SK-N-SH (cell line): ENCODE data around the gene DIAPH2. TPM values are rescaled to one million over a fixed set of nuclear protein-coding genes. Genes with fewer than 3 reads are reported as not detected.

Experiments used
- CTCF ChIA-PET: fragments of 300-600, 350-600 bp; formaldehyde crosslinking; extraction: SDS; loops from one replicate; lab custom pipeline; 2021; lab: Yijun Ruan, JAX
- POLR2A ChIA-PET: fragments of 350-600 bp; sonication (Branson Sonifier 250); formaldehyde crosslinking; extraction: SDS; loops from one replicate; lab custom pipeline; 2020; ENCODE audit warnings: antibody characterized with exemption, inconsistent platforms; lab: Yijun Ruan, JAX
- DNase-seq: peaks from one replicate; pipeline ENCODE4 v3.0.0; 2012
- H2AFZ ChIP-seq: fragments of 200-600 bp; sonication (generic); 2 replicates; pipeline ENCODE4 v1.8.1; 2016; ENCODE audit warnings: antibody characterized with exemption, mild to moderate bottlenecking, low read depth
- H3F3A ChIP-seq: fragments of 200-600 bp; sonication (generic); replicated peaks from 2 replicates; pipeline ENCODE3; 2016; ENCODE audit warnings: antibody characterized with exemption, mild to moderate bottlenecking; ENCODE audit not compliant: insufficient read depth
- H3K27ac ChIP-seq, 2 experiments: fragments of 200-500 bp in 1 of 2; fragments of 200-600 bp in 1 of 2; sonication (Bioruptor generic) in 1 of 2; sonication (generic), shearing (Covaris generic) in 1 of 2; 2 replicates each; pipeline versions ENCODE4 v1.5.1 to v1.6.1; 2014 to 2016; ENCODE audit warnings: low read depth in 2 of 2, inconsistent platforms in 1 of 2, low read length in 1 of 2, mild to moderate bottlenecking in 1 of 2, mixed read lengths in 1 of 2
- H3K27me3 ChIP-seq: fragments of 200-600 bp; sonication (generic), shearing (Covaris generic); 2 replicates; pipeline ENCODE4 v1.6.1; 2016; ENCODE audit warnings: mixed run types; ENCODE audit not compliant: insufficient read depth
- H3K36me3 ChIP-seq, 2 experiments: fragments of 200-500 bp in 1 of 2; fragments of 200-600 bp in 1 of 2; sonication (Bioruptor generic) in 1 of 2; sonication (generic) in 1 of 2; replicated peaks in 1 of 2; 2 replicates each; pipeline versions ENCODE3 to v1.5.1; 2014 to 2016; ENCODE audit warnings: low read length in 1 of 2, mild to moderate bottlenecking in 1 of 2; ENCODE audit not compliant: insufficient read depth in 2 of 2, control insufficient read depth in 1 of 2
- H3K4me1 ChIP-seq, 2 experiments: fragments of 200-500 bp in 1 of 2; fragments of 200-600 bp in 1 of 2; sonication (Bioruptor generic) in 1 of 2; sonication (generic), shearing (Covaris generic) in 1 of 2; 2 replicates each; pipeline versions ENCODE4 v1.5.1 to v1.6.1; 2014 to 2016; ENCODE audit warnings: low read depth in 1 of 2, low read length in 1 of 2, mixed run types in 1 of 2; ENCODE audit not compliant: insufficient read depth in 2 of 2, control insufficient read depth in 1 of 2
- H3K4me2 ChIP-seq: fragments of 200-600 bp; sonication (generic), shearing (Covaris generic); 2 replicates; pipeline ENCODE4 v1.6.1; 2017; ENCODE audit warnings: mixed run types
- H3K4me3 ChIP-seq, 2 experiments: fragments of 200-500 bp in 1 of 2; fragments of 200-600 bp in 1 of 2; sonication (Bioruptor generic) in 1 of 2; sonication (generic), shearing (Covaris generic) in 1 of 2; 2 replicates each; pipeline versions ENCODE4 v1.5.1 to v1.8.1; 2014 to 2016; ENCODE audit warnings: low read depth in 2 of 2, inconsistent platforms in 1 of 2, low read length in 1 of 2, mild to moderate bottlenecking in 1 of 2, mixed read lengths in 1 of 2, moderate library complexity in 1 of 2
- H3K79me2 ChIP-seq: fragments of 200-600 bp; sonication (generic); 2 replicates; pipeline ENCODE4 v1.8.1; 2017; ENCODE audit warnings: mild to moderate bottlenecking; ENCODE audit not compliant: insufficient read depth
- H3K9ac ChIP-seq: fragments of 200-600 bp; sonication (generic); 2 replicates; pipeline ENCODE4 v1.6.1; 2017; ENCODE audit warnings: mixed run types
- H3K9me2 ChIP-seq: fragments of 200-600 bp; sonication (generic); 2 replicates; pipeline ENCODE4 v1.6.1; 2017; ENCODE audit warnings: mixed run types
- H3K9me3 ChIP-seq: fragments of 200-600 bp; sonication (generic); 2 replicates; pipeline ENCODE4 v1.6.1; 2017; ENCODE audit warnings: mixed run types, mild to moderate bottlenecking, moderate library complexity
- H4K20me1 ChIP-seq: fragments of 200-600 bp; sonication (generic); 2 replicates; pipeline ENCODE4 v1.6.1; 2017; ENCODE audit warnings: mild to moderate bottlenecking, mixed run types; ENCODE audit not compliant: insufficient read depth
- CHD2 ChIP-seq: fragments of 150-350 bp; IDR thresholded peaks from 2 replicates; pipeline ENCODE4 v1.6.1; 2018; ENCODE audit warnings: low read length; ENCODE audit not compliant: partially characterized antibody
- ELF1 ChIP-seq: IDR thresholded peaks from 2 replicates; pipeline ENCODE4 v1.4.0; 2012
- EZH2phosphoT487 ChIP-seq: fragments of 200-600 bp; sonication (generic); IDR thresholded peaks from 2 replicates; pipeline ENCODE4 v1.6.1; 2017; ENCODE audit warnings: low read depth, mixed run types, mild to moderate bottlenecking, antibody characterized with exemption, moderate library complexity, borderline replicate concordance
- FOSL2 ChIP-seq: IDR thresholded peaks from 2 replicates; pipeline ENCODE4 v1.4.0; 2012; ENCODE audit warnings: low read depth, mild to moderate bottlenecking, moderate library complexity, borderline replicate concordance
- GABPA ChIP-seq: IDR thresholded peaks from 2 replicates; pipeline ENCODE4 v1.4.0; 2012; ENCODE audit warnings: low read depth, mild to moderate bottlenecking
- JUND ChIP-seq: IDR thresholded peaks from 2 replicates; pipeline ENCODE4 v1.4.0; 2012
- NFIC ChIP-seq: IDR thresholded peaks from 2 replicates; pipeline ENCODE4 v1.4.0; 2012; ENCODE audit warnings: borderline replicate concordance
- NRF1 ChIP-seq: IDR thresholded peaks from 2 replicates; pipeline ENCODE4 v1.6.1; 2012; ENCODE audit warnings: low read depth, mild to moderate bottlenecking, low read length
- POLR2AphosphoS5 ChIP-seq: IDR thresholded peaks from 2 replicates; pipeline ENCODE4 v1.6.1; 2012; ENCODE audit warnings: low read depth, low read length
- RAD21 ChIP-seq: IDR thresholded peaks from 2 replicates; pipeline ENCODE4 v1.6.1; 2012; ENCODE audit warnings: mild to moderate bottlenecking, low read length
- RCOR1 ChIP-seq: fragments of 150-350 bp; IDR thresholded peaks from 2 replicates; pipeline ENCODE4 v1.6.1; 2017; ENCODE audit warnings: antibody characterized with exemption, low read length
- SMC3 ChIP-seq: IDR thresholded peaks from 2 replicates; pipeline ENCODE4 v1.6.1; 2012; ENCODE audit warnings: low read depth, low read length, improper control_type of control experiment
- TAF1 ChIP-seq: IDR thresholded peaks from 2 replicates; pipeline ENCODE4 v1.6.1; 2012; ENCODE audit warnings: low read depth, mild to moderate bottlenecking, low read length, moderate library complexity, borderline replicate concordance
- TEAD4 ChIP-seq: IDR thresholded peaks from 2 replicates; pipeline ENCODE4 v1.4.0; 2012; ENCODE audit warnings: mild to moderate bottlenecking, borderline replicate concordance; ENCODE audit not compliant: insufficient read depth
- YY1 ChIP-seq: IDR thresholded peaks from 2 replicates; pipeline ENCODE4 v1.4.0; 2012; ENCODE audit warnings: low read depth, mild to moderate bottlenecking
- WGBS: methylation state at CpG from one replicate; pipeline ENCODE4 v1.1.6; 2017; ENCODE audit warnings: low lambda C conversion rate; 5-methylcytosine and 5-hydroxymethylcytosine counted together
- polyA plus RNA-seq, 3 experiments: library from polyadenylated mRNA; depleted of rRNA; stranded (reverse); fragments of >200 nt; gene quantifications; 2 replicates each; pipeline ENCODE4 v1.2.3, GENCODE V29; 2012
- TF ChIP-seq, protein P1 (sequence below): fragments of 200-600 bp; sonication (generic); IDR thresholded peaks from 2 replicates; pipeline ENCODE4 v1.6.1; 2017; ENCODE audit warnings: antibody characterized with exemption, mild to moderate bottlenecking, moderate library complexity
- TF ChIP-seq, protein P2 (sequence below): IDR thresholded peaks from 2 replicates; pipeline ENCODE4 v1.4.0; 2012; ENCODE audit warnings: low read depth
- TF ChIP-seq, protein P3 (sequence below): IDR thresholded peaks from 2 replicates; pipeline ENCODE4 v1.6.1; 2012; ENCODE audit warnings: mild to moderate bottlenecking, low read depth, low read length, moderate library complexity

DIAPH2 gene
- polyA plus RNA-seq, 1 of the 3 experiments (the other 2 are of a cell fraction), result 1.1 TPM

DNA sequence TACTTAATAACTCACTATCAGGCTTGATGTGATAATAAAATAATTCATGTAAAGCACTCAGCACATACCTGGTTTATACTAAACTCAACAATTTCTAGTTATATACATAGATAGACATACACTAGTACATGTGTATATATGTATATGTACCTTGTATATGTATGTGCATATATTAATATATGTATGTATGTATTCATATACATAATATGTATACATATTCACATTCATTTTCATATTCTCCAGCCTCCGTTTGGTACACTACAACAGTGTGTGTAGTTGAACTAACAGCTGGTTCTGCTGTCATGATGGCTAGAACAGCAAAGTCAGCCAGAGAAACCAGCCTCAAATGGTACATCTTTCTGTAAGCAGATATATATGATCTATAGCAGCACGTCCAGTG lies 869.2 kb downstream of the DIAPH2 start:
- no peaks in the 10 kb centered on the region for H4K20me1 ChIP-seq
- WGBS, result 39% methylated on average over 2 of the region's 2 CpGs
- no peak for DNase-seq
- ChIA-PET CTCF (no interaction called here), POLR2A (no interaction called here)
- no peaks in the 10 kb centered on the region for H3K4me1 ChIP-seq
- no peaks in the 10 kb centered on the region for H3K36me3 ChIP-seq
- H3K4me3 ChIP-seq, result no peak overlapping the region
- H3K9me3 ChIP-seq, result no peaks in the 10 kb centered on the region
- no peaks in the 10 kb centered on the region for H3K9me2 ChIP-seq
- H3F3A ChIP-seq, result no peaks in the 10 kb centered on the region
- no peaks in the 10 kb centered on the region for H3K79me2 ChIP-seq
- no peak overlapping the region for H3K9ac ChIP-seq
- H3K27me3 ChIP-seq, result no peaks in the 10 kb centered on the region
- TF ChIP-seq, protein P1, sequence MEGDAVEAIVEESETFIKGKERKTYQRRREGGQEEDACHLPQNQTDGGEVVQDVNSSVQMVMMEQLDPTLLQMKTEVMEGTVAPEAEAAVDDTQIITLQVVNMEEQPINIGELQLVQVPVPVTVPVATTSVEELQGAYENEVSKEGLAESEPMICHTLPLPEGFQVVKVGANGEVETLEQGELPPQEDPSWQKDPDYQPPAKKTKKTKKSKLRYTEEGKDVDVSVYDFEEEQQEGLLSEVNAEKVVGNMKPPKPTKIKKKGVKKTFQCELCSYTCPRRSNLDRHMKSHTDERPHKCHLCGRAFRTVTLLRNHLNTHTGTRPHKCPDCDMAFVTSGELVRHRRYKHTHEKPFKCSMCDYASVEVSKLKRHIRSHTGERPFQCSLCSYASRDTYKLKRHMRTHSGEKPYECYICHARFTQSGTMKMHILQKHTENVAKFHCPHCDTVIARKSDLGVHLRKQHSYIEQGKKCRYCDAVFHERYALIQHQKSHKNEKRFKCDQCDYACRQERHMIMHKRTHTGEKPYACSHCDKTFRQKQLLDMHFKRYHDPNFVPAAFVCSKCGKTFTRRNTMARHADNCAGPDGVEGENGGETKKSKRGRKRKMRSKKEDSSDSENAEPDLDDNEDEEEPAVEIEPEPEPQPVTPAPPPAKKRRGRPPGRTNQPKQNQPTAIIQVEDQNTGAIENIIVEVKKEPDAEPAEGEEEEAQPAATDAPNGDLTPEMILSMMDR, result no peak
- TF ChIP-seq POLR2AphosphoS5 (no peak), NFIC (no peak), SMC3 (no peak), RCOR1 (no peak), TEAD4 (no peak), RAD21 (no peak), JUND (no peak), YY1 (no peak), CHD2 (no peak), TAF1 (no peak), EZH2phosphoT487 (no peak), ELF1 (no peak), GABPA (no peak), FOSL2 (no peak), NRF1 (no peak)
- TF ChIP-seq, protein P2, sequence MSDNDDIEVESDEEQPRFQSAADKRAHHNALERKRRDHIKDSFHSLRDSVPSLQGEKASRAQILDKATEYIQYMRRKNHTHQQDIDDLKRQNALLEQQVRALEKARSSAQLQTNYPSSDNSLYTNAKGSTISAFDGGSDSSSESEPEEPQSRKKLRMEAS, result no peak
- TF ChIP-seq, protein P3, sequence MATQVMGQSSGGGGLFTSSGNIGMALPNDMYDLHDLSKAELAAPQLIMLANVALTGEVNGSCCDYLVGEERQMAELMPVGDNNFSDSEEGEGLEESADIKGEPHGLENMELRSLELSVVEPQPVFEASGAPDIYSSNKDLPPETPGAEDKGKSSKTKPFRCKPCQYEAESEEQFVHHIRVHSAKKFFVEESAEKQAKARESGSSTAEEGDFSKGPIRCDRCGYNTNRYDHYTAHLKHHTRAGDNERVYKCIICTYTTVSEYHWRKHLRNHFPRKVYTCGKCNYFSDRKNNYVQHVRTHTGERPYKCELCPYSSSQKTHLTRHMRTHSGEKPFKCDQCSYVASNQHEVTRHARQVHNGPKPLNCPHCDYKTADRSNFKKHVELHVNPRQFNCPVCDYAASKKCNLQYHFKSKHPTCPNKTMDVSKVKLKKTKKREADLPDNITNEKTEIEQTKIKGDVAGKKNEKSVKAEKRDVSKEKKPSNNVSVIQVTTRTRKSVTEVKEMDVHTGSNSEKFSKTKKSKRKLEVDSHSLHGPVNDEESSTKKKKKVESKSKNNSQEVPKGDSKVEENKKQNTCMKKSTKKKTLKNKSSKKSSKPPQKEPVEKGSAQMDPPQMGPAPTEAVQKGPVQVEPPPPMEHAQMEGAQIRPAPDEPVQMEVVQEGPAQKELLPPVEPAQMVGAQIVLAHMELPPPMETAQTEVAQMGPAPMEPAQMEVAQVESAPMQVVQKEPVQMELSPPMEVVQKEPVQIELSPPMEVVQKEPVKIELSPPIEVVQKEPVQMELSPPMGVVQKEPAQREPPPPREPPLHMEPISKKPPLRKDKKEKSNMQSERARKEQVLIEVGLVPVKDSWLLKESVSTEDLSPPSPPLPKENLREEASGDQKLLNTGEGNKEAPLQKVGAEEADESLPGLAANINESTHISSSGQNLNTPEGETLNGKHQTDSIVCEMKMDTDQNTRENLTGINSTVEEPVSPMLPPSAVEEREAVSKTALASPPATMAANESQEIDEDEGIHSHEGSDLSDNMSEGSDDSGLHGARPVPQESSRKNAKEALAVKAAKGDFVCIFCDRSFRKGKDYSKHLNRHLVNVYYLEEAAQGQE, result no peak
- no peak overlapping the region for H3K27ac ChIP-seq
- no peak overlapping the region for H2AFZ ChIP-seq
- no peak overlapping the region for H3K4me2 ChIP-seq
